ENCODE data around the gene CFAP57. TPM values are rescaled to one million over a fixed set of nuclear protein-coding genes. Genes with fewer than 3 reads are reported as not detected.
A peak's percentile ranks its signal among the peaks of the same experiment; 100 is the strongest.

Gene CFAP57
- total RNA-seq, 4 donors from 2014 or later: 0.10 to 0.81 (median 0.11) TPM; not detected in 1

- Histone ChIP-seq H3K36me3 (no peaks in the 10 kb centered on the region), H3K9me3 (no peaks in the 10 kb centered on the region), H3K4me3 (peak overlapping the region; percentile 10), H3K4me1 (peaks cover 17% of the 10 kb centered on the region), H3K27ac (peak overlapping the region; percentile 24), H3K27me3 (peaks cover 6% of the 10 kb centered on the region)
- peak; percentile 68 to 80 for DNase-seq (ENCODE audit: low spot score in 2 of 2)
- TF ChIP-seq POLR2A (IDR thresholded peaks at IDR 0.05) (no peak), CTCF (IDR thresholded peaks at IDR 0.05) (no peak), POLR2AphosphoS5 (IDR thresholded peaks at IDR 0.05) (no peak), EP300 (IDR thresholded peaks at IDR 0.05) (no peak)
- 19% methylated on average over 23 of the region's 29 CpGs for WGBS
Measured at GRCh38 chr1:43270421-43271095, 98.4 kb downstream of the CFAP57 start.

GRCh38 chr1:43271186-43272118 lies 99.3 kb downstream of the CFAP57 start:
- Histone ChIP-seq H3K4me3 (peak overlapping the region; percentile 10), H3K27me3 (peaks cover 6% of the 10 kb centered on the region), H3K36me3 (no peaks in the 10 kb centered on the region), H3K27ac (peak overlapping the region; percentile 10), H3K4me1 (peaks cover 17% of the 10 kb centered on the region), H3K9me3 (no peaks in the 10 kb centered on the region)
- TF ChIP-seq EP300 (IDR thresholded peaks at IDR 0.05) (no peak), POLR2AphosphoS5 (IDR thresholded peaks at IDR 0.05) (no peak), POLR2A (IDR thresholded peaks at IDR 0.05) (no peak)
- WGBS: 64% methylated on average over 12 of the region's 12 CpGs
- DNase-seq (ENCODE audit: low spot score in 2 of 2): peak; percentile 28 to 52

- no peak for TF ChIP-seq POLR2AphosphoS5 (IDR thresholded peaks at IDR 0.05)
- no peak for TF ChIP-seq CTCF (IDR thresholded peaks at IDR 0.05)
- no peak for TF ChIP-seq POLR2A (IDR thresholded peaks at IDR 0.05)
- no peak for TF ChIP-seq EP300 (IDR thresholded peaks at IDR 0.05)
- DNase-seq (ENCODE audit: low spot score in 2 of 2): peak; percentile 41 to 68
- no peak overlapping the region for H3K4me3 ChIP-seq
- H3K36me3 ChIP-seq: no peaks in the 10 kb centered on the region
- no peaks in the 10 kb centered on the region for H3K9me3 ChIP-seq
- 63% methylated on average over 9 of the region's 9 CpGs for WGBS
- H3K27me3 ChIP-seq: peaks cover 6% of the 10 kb centered on the region
- H3K4me1 ChIP-seq: peaks cover 17% of the 10 kb centered on the region
- H3K27ac ChIP-seq: no peak overlapping the region
Measured at GRCh38 chr1:43272161-43272560, 100.0 kb downstream of the CFAP57 start.

GRCh38 chr1:43272576-43273571 lies 100.7 kb downstream of the CFAP57 start:
- Histone ChIP-seq H3K4me3 (no peak overlapping the region), H3K9me3 (no peaks in the 10 kb centered on the region), H3K36me3 (no peaks in the 10 kb centered on the region), H3K27ac (no peak overlapping the region), H3K27me3 (peaks cover 6% of the 10 kb centered on the region), H3K4me1 (peaks cover 17% of the 10 kb centered on the region)
- no peak for TF ChIP-seq CTCF (IDR thresholded peaks at IDR 0.05)
- TF ChIP-seq POLR2A (IDR thresholded peaks at IDR 0.05): no peak
- no peak for TF ChIP-seq EP300 (IDR thresholded peaks at IDR 0.05)
- no peak for TF ChIP-seq POLR2AphosphoS5 (IDR thresholded peaks at IDR 0.05)
- DNase-seq (ENCODE audit: low spot score in 2 of 2): peak; percentile 50 to 57
- 100% methylated on average over 10 of the region's 46 CpGs for WGBS

GRCh38 chr1:43273708-43274107 lies 101.6 kb downstream of the CFAP57 start:
- no peak for DNase-seq (ENCODE audit: low spot score in 2 of 2)
- Histone ChIP-seq H3K9me3 (no peaks in the 10 kb centered on the region), H3K27ac (no peak overlapping the region), H3K27me3 (peaks cover 6% of the 10 kb centered on the region), H3K4me3 (no peak overlapping the region), H3K36me3 (no peaks in the 10 kb centered on the region), H3K4me1 (peaks cover 17% of the 10 kb centered on the region)
- WGBS: 94% methylated on average over 7 of the region's 7 CpGs
- TF ChIP-seq POLR2AphosphoS5 (IDR thresholded peaks at IDR 0.05): no peak
- no peak for TF ChIP-seq EP300 (IDR thresholded peaks at IDR 0.05)
- TF ChIP-seq POLR2A (IDR thresholded peaks at IDR 0.05): no peak
- TF ChIP-seq CTCF (IDR thresholded peaks at IDR 0.05): no peak

All from suprapubic skin (tissue), 4 donors.